Effector CD8-positive, alpha-beta T cell (primary cell): ENCODE measurements around the gene IL10.

Experiments used
- DNase-seq: peaks from one replicate; lab custom pipeline; 2025; lab: John Stamatoyannopoulos, UW

Gene IL10

DNA sequence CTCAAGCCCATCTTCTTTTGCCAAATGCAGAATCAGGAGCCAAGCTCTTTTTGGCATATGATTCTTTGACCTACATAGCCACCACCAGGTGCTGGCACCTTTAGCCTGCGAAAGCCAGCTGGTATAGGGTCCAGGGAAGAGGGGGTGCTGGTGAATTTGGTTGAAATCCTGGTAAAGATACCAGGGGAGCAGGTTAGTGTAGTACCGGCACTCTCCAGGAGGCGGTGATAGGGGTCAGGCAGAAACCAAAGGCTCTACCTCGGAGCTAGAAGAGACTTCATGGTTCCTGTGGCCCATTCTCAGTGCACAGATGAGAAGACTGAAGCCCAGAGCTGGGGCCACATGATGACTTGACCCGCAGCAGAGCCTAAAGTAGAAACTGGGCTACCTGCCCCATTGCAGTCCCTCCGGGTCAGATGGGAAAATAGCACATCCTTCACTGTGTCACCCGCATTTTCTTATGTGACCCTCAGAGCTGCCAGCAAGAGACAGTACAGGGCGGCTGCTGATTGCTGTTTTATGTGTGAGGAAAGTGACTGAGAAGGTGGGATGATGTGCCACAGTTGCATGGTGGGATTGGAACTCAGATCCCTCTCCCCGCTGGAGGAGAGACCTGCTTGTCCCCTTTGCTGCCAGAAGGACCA is 37.7 kb downstream of the IL10 start:
- peak; percentile 61 for DNase-seq

DNA sequence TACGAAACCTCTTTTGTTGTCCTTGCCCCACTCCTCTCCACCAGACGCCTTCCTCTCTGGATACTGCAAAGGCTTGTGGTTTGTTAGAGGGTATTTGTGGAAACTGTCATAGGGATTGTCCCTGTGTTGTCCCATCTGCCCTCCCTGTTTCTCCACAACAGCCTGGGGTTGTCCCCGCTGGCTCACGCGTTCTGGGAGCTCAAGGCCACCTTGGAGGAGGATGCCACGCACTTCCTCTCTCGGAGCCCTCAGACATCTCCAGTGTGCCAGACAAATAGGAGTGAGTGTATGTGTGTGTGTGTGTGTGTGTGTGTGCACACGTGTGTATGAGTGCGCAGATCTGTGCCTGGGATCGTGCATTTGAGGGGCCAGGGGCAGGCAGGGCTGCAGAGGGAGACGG is 39.3 kb downstream of the IL10 start:
- DNase-seq = no peak

DNA sequence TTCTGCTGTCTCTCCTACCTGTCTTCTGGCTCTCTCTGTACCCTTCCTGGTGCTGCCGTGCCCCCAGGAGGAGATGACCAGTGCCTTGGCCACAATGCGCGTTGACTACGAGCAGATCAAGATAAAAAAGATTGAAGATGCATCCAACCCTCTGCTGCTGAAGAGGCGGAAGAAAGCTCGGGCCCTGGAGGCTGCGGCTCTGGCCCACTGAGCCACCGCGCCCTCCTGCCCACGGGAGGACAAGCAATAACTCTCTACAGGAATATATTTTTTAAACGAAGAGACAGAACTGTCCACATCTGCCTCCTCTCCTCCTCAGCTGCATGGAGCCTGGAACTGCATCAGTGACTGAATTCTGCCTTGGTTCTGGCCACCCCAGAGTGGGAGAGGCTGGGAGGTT is 39.8 kb downstream of the IL10 start:
- DNase-seq = no peak

DNA sequence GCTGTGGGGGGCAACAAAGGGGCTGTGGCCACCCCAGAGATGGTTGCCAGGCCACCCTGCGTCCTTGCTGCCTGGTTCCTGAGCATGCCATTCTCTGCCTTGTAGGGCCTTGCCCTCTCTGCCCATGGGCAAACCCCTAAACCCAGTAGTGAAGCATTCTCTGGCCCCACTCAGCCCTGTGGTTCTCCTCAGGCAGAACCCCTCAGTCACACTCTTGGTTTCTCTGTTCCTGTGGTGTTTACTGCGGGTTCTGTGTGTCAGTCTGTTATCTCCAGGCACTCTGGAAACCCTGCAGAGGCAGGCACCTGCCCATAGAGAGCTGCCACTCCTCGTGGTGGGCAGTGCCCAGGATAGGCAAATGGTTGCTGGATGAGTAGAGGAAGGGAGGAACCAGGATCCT is 42.8 kb downstream of the IL10 start:
- DNase-seq = no peak

DNA sequence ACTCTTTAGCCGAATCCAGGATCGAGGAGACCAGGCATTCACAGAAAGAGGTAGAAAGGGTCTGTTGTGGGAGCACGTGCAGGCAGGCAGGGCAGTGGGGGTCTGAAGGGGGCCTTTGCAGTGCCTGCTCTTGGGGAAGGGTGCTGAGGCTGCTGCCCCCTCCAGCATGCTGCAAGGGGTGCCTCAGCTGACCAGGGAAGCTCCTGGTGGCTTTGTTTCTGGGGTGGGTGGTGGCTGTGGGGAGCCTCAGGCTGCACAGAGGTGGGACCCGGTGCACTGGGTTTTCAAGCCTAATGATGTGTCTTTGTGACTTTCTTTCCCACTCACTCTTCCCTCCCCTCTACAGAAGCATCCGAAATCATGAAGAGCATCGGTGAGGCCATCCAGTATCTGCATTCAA is 43.2 kb downstream of the IL10 start:
- DNase-seq = no peak

DNA sequence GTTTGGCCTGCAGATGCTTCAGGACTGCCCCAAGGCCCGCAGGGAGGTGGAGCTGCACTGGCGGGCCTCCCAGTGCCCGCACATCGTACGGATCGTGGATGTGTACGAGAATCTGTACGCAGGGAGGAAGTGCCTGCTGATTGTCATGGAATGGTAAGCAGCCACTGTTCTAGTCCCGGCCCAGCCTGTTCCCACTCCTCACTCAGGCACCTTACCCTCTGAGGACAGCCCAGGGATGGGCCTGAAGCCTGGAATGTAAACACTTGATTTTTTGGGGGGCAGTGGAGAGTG is 43.7 kb downstream of the IL10 start:
- DNase-seq = no peak

DNA sequence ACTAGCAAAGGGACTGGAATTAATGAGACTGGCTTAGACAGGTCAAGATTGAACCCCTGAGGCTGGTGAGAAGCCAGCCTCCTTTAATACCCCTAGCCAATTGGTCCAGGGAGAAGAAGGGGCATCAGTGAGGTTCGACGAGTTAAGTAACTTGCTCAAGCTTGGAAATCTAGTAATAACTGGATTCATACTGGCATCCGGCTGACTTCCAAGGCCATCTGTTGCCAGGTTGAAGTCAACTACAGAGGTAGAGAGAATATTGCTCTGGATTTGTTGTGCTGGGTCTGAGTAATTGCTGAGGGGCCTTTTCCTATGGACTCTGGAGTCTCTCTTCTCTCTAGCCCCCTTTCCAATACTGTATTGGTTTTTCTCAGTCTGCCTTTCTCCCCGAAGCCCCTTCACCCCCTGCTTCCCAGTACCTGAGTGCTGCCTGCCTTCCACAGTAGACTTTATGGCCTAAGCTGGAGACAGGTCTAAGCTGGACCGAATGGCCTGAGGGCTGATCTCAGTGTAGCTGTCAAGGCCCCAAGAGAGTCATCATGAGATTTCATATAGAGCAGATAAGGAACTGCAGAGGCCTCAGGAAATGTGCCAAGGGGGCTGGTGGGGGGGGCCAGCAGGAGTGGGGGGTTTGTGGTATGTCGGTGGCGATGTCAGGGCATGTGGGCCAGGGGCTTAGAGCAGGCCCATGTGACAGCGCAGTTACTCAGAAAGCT is 44.2 kb downstream of the IL10 start:
- no peak for DNase-seq

DNA sequence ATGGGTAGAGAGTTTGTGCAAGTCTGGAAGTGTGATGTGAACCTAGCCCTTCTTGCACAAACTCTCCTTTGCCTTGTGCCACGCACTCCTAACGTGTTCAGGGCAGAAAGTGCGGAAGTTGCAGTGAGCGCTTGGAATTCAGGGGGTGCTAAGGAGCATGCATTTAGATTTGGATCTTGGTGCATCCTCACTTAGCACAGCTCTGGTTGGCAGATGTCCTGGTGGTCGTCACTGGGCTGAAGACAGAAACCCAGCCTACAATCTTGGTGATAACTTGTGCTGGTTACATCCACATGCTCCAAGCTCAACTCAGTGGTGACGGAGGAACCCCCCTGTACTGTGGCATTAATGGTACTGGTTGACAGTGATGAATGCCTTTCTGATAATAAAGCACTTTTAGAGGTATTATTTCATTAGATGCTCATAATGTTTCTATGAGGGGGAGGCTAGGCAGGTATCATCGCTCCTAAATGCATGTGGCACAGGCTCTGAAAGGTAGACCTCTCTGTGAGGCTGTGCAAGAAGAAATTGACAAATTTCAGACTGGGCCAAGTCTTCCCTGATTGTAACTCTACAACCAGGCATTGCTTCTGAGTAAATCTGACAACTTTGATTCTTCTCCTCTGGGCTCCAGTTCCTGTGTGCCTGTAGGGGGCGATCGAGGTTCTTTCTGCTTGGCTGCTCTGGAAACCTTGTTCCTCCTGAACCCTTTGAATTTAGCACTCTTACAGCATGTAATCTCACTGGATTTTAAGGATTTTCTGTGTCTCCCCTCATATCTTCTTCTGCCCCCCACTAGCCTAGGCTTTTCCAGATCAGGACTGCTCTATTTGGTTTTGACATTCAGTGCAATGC is 47.0 kb downstream of the IL10 start:
- DNase-seq = peak; percentile 13

DNA sequence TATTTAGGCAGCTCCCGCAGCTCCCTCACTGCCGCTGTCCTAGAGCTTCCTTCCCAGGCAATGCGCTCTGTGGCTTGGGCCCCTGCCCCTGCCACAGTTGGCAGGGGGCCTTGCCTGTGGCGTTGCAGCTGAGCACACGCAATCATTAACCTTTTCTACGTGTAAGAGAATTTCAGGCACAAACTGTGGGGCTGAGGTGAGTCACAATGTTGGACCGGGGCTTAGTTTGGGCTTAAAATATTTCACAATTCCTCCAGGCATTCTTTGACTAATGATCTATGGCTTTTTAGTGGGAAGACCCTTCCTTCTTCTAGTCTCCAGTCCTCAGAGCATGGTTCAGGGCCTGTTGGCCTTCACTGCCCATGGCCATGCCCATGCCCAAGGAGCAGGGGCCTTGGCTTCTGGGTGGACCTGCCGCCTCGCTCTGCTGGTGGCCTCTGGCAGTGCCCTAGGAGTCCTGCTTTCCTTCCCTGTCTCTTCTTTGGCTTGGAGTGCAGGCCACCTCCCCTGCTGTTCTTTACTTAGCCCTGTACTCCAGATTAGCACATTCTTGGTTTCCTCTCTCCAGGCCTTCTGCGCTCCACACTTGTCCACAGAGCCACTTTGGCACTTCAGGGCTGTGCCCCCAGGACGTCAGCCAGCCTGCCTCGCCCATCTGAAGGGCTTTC is 48.4 kb downstream of the IL10 start:
- no peak for DNase-seq

DNA sequence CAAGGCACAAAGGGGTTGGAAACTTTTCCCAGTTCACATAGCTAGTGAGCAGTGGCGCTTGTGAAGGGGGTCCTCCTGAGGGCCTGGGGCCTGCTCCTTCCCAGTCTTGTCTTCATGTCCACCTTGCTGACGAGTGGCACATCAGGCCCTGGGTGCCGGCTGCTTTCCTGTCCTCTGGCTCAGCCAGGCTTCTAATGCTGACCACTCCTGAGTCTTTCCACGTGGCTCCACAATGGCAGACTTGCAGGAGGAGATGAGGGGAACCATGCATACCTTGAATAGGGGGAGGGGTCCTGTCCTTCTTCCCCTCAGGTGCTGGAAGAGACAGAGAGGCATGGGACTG is 48.9 kb downstream of the IL10 start:
- no peak for DNase-seq

DNA sequence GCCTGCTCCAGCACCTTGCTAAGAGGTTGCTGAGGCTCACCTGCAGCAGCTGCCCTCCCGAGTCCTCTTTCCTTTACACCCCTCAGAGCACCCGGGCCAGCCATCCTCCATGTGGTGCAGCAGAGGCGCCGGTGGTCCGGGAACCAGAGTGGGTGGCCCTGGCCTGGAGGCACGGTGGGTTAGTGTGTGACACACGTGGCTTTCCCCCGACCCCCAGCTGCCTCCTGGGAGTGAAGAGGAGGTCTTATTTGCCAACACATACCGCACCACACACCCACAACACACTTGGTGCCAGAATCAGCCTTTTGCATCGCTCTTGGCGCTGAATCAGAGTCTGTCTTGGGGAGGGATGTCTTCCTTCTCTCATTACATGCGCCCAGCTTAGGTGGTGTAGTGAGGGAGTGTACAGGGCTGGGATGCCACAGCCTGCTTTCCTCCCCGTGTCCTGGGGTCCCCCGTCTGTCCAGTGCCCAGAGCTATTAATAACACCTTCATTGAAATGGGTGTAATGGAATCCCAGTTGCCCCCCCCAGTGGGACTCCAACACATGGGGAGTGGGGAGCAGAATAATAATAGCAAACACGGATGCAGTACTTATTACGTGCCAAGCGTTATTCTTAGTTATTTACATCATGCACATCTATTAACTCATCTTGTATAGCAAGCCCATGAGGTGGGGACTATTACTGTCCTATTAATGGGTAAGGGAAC is 49.4 kb downstream of the IL10 start:
- no peak for DNase-seq

DNA sequence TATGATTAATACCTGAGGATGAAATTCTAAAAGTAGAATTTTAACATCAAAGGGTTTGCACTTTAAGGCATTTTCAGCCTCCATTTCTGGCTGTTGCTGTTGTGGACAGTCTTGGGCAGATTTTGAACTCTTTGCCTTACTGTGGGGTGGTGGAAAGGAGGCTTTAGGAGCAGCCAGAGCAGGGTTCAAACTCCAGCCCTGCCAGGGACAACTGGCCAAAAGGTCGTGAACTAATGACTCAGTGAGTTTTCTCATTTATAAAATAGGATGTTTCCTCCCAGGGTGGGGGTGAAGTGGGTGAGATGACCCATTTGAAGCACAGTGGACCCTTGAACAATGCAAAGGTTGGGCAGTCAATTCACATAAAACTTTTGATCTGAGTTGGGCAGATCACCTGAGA is 50.8 kb downstream of the IL10 start:
- DNase-seq = no peak

DNA sequence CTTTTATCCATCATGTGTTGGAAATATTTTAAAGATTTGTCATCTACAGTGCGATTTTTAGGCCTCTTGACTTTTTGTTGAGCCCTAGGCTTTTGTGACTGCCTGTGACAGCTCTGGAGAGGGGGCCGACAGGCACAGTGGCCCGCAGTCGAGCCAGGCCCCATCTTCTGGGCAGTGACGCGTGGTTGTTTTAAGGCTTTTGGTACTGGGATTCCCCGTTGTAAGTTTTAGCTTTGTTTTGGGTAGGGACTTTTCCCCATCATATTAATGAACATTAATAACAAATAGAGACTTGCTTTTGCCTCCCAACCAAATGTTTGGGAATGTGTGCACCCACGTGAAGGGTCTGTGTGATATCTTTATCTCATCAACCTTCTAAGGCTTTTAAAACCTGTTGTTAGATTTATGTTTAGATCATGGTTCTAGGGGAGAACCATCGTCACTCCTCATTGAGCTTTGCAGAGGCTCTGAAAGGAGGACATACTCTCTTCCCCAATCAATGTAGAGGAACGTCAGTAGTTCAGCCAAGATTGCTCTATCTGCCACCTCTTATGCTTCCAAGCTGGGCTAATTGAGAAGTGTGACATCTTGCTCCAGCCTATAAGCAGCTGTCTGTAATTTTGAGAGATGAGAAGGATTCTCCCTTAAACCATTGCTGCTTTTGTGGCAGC is 53.0 kb downstream of the IL10 start:
- DNase-seq = no peak

DNA sequence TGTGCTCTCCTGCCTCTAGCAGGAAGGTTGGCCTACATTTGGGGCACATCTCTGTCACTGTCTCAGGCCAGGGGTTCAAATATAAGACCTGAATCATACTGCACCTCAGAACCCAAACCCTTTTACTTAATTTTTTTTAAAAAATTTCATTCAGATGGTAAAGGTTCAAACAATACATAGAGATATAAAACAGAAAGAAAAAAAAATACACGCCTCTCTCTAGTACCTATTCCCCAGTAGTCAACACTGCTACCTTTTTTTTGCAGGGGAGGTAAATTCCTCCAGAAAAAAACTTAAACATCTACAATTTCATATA is 54.7 kb downstream of the IL10 start:
- no peak for DNase-seq
